Transverse colon (tissue), 4 donors: ENCODE data around the gene IL22RA1. TPM values are rescaled to one million over a fixed set of nuclear protein-coding genes. Genes with fewer than 3 reads are reported as not detected.

Source experiments
- DNase-seq: peaks from one replicate; pipeline ENCODE4 v3.0.0-alpha.2; 2019
- H3K27ac ChIP-seq, 4 donors: fragments of 200-600 bp; sonication (generic); 2 replicates each; pipeline ENCODE4 v1.5.1; 2016 to 2018; ENCODE audit warnings: inconsistent platforms in 4 of 4
- H3K27me3 ChIP-seq: fragments of 200-600 bp; sonication (generic); 2 replicates; pipeline ENCODE4 v1.5.1; 2017; ENCODE audit warnings: inconsistent platforms
- H3K36me3 ChIP-seq, 4 donors: fragments of 200-600 bp; sonication (generic); 2 replicates each; pipeline ENCODE4 v1.5.1; 2017 to 2019; ENCODE audit warnings: inconsistent platforms in 4 of 4
- H3K4me1 ChIP-seq, 4 donors: fragments of 200-600 bp; sonication (generic); 2 replicates each; pipeline ENCODE4 v1.5.1; 2017 to 2020; ENCODE audit warnings: inconsistent platforms in 4 of 4
- H3K4me3 ChIP-seq, 4 donors: fragments of 200-600 bp; sonication (generic); 1 replicate in 1 of 4; 2 replicates in 3 of 4; pipeline versions ENCODE4 v1.5.1 to v1.6.1; 2017 to 2019; ENCODE audit warnings: inconsistent platforms in 4 of 4
- H3K9me3 ChIP-seq, 2 donors: fragments of 200-600 bp; sonication (generic); 2 replicates each; pipeline ENCODE4 v1.5.1; 2017 to 2019; ENCODE audit warnings: inconsistent platforms in 2 of 2
- CTCF ChIP-seq, 5 experiments: fragments of 200-600 bp in 3 of 5; fragments of 450-650 bp in 2 of 5; sonication (generic) in 3 of 5; IDR thresholded peaks; 1 replicate in 2 of 5; 2 replicates in 3 of 5; pipeline ENCODE4 v1.5.1; 2016 to 2017; ENCODE audit warnings: antibody characterized with exemption in 5 of 5, inconsistent platforms in 3 of 5, mild to moderate bottlenecking in 2 of 5, moderate library complexity in 1 of 5
- EP300 ChIP-seq: sonication (generic); formaldehyde crosslinking; IDR thresholded peaks from one replicate; pipeline ENCODE4 v1.6.1; 2017; ENCODE audit warnings: antibody characterized with exemption, low read depth
- POLR2A ChIP-seq: fragments of 450-650 bp; IDR thresholded peaks from one replicate; pipeline ENCODE4 v1.6.1; 2016; ENCODE audit warnings: antibody characterized with exemption, mild to moderate bottlenecking, moderate library complexity
- POLR2AphosphoS5 ChIP-seq, 3 donors: sonication (generic); formaldehyde crosslinking; IDR thresholded peaks; one replicate each; pipeline ENCODE4 v1.6.1; 2016; ENCODE audit warnings: antibody characterized with exemption in 3 of 3
- WGBS, 2 donors: methylation state at CpG; one replicate each; pipeline ENCODE4 v1.1.5; 2018; ENCODE audit warnings: low coverage in 1 of 2; 5-methylcytosine and 5-hydroxymethylcytosine counted together
- in situ Hi-C, 4 donors: fragments of 200-750 bp; cut with MboI; loops; one replicate each; pipeline versions ENCODE4 v1.15.0 to v1.15.1; 2017; ENCODE audit warnings: low sequenced_read_pairs in 3 of 4, low pct_ligation_motif_present in 1 of 4, low pct_unique_long_range_greater_than_20kb in 1 of 4
- intact Hi-C: fragments of 100-400 bp; cut with DNase I; formaldehyde crosslinking; loops from one replicate; pipeline ENCODE4 v1.15.1; 2023; ENCODE audit warnings: low total_unique reads
- total RNA-seq, 4 donors: library from RNA; depleted of rRNA; stranded (reverse); fragments of >200 nt; gene quantifications; one replicate each; pipeline ENCODE4 v1.1.0, GENCODE V29; 2016

IL22RA1 gene
- total RNA-seq, 4 donors from 2014 or later: 4.4 to 29.2 (median 27.3) TPM

DNA sequence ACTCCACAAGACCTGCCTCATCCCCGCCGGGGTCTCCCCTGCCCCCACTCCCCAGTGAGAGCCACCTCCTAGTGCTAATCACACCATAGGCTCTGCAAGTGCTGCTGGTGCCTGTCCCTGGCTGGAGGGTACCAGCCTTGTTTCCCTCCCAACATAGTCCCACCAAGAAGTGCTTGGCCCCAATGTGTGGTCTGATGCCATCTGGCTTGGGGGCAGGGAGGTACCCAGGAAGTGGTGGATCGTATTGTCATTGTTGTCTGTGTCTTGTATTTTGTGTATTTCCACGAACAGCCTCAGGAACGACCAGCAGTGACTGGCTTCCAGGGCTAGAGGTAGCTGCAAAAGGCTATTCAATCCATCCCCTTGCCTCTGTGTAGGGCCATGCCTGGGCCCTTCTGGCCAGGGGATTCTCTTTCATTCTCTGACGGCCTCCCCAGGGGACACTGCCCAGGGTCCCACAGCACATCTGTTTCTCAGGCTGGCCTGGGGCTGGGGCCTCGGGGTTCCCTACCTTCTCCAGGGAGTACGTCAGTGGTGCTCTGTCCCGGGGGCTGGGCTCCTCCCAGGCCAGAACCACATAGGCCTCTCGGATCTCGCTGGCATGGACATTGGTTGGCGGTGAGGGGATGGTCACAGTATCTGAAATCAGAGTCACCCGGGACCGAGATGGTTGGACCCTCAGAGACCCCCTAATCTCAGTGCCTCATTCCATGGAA, 53.8 kb downstream of the IL22RA1 start:
- 42 to 80% methylated on average over 2 to 14 of the region's 14 CpGs for whole genome bisulfite sequencing, 2 donors
- no peaks in the 10 kb centered on the region for H3K9me3 ChIP-seq
- no peak for DNase-seq
- in situ Hi-C loops: no loop called here
- TF ChIP-seq POLR2A (no peak), EP300 (no peak), POLR2AphosphoS5 (IDR thresholded peaks at IDR 0.05) (no peak), CTCF (IDR thresholded peaks at IDR 0.05) (no peak)
- H3K4me1 ChIP-seq: no peaks in the 10 kb centered on the region
- no peak overlapping the region for H3K27ac ChIP-seq
- H3K4me3 ChIP-seq: no peak overlapping the region
- H3K36me3 ChIP-seq: no peaks in the 10 kb centered on the region
- intact Hi-C loops: no loop called here
- no peaks in the 10 kb centered on the region for H3K27me3 ChIP-seq

DNA sequence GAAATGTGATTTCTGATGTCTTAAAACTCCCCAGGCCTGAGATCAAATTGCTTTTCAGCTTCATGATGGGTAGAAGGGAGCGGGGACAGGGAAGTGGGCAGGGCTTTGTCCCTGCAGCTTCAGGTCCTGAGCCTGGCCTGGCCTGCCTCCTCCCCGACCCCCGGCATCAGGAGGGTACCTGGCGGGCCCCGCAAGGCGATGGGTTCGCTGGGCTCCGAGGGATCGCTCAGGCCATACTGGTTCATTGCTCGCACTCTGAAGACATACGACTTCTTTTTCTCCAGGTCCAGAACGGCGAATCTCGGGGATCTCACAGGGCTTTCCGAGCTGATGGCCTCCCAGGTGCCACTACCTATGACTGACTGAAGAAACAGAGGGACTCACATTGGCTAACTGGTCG, 56.5 kb downstream of the IL22RA1 start:
- WGBS, 2 donors: 89% methylated on average over 16 of the region's 16 CpGs; no CpG with 5 or more reads in 1 of the 2 donors
- Histone ChIP-seq H3K4me3 (no peak overlapping the region), H3K4me1 (no peaks in the 10 kb centered on the region), H3K27ac (no peak overlapping the region), H3K9me3 (no peaks in the 10 kb centered on the region), H3K27me3 (no peaks in the 10 kb centered on the region), H3K36me3 (no peaks in the 10 kb centered on the region)
- in situ Hi-C loops: no loop called here
- intact Hi-C loops: no loop called here
- TF ChIP-seq POLR2A (no peak), POLR2AphosphoS5 (IDR thresholded peaks at IDR 0.05) (no peak), CTCF (IDR thresholded peaks at IDR 0.05) (no peak), EP300 (no peak)
- no peak for DNase-seq

GRCh38 chr1:24085546-24085945, 57.4 kb downstream of the IL22RA1 start:
- no peak overlapping the region for H3K4me3 ChIP-seq

GRCh38 chr1:24085007-24085406, 57.9 kb downstream of the IL22RA1 start:
- H3K9me3 ChIP-seq: no peaks in the 10 kb centered on the region
- H3K4me3 ChIP-seq: no peak overlapping the region
- no peaks in the 10 kb centered on the region for H3K27me3 ChIP-seq
- TF ChIP-seq POLR2A (no peak), EP300 (no peak), CTCF (IDR thresholded peaks at IDR 0.05) (no peak)
- in situ Hi-C loops: no loop called here
- no peaks in the 10 kb centered on the region for H3K4me1 ChIP-seq
- DNase-seq: no peak
- H3K36me3 ChIP-seq: no peaks in the 10 kb centered on the region
- intact Hi-C loops: no loop called here
- H3K27ac ChIP-seq: no peak overlapping the region

More at GRCh38 chr1:24085546-24085945, 57.4 kb downstream of the IL22RA1 start:
- intact Hi-C loops (no loop called here), in situ Hi-C loops (no loop called here)
- Histone ChIP-seq H3K36me3 (no peaks in the 10 kb centered on the region), H3K27ac (no peak overlapping the region), H3K27me3 (no peaks in the 10 kb centered on the region), H3K4me1 (no peaks in the 10 kb centered on the region), H3K9me3 (no peaks in the 10 kb centered on the region)
- no peak for DNase-seq
- 74 to 79% methylated on average over 3 of the region's 3 CpGs for WGBS, 2 donors
- TF ChIP-seq EP300 (no peak), POLR2A (no peak), CTCF (IDR thresholded peaks at IDR 0.05) (no peak), POLR2AphosphoS5 (IDR thresholded peaks at IDR 0.05) (no peak)
